Suprapubic skin (tissue), 3 donors: Measurements from ENCODE around the gene PYM1.

Source experiments
- CTCF ChIP-seq, 2 donors: fragments of 200-600 bp in 1 of 2; fragments of 450-650 bp in 1 of 2; sonication (generic) in 1 of 2; IDR thresholded peaks; one replicate each; pipeline ENCODE4 v1.5.1; 2016 to 2019; ENCODE audit warnings: antibody characterized with exemption in 2 of 2, mild to moderate bottlenecking in 1 of 2, moderate library complexity in 1 of 2
- POLR2A ChIP-seq, 2 donors: fragments of 450-650 bp; IDR thresholded peaks; one replicate each; pipeline ENCODE4 v1.6.1; 2017; ENCODE audit warnings: antibody characterized with exemption in 2 of 2, mild to moderate bottlenecking in 2 of 2, moderate library complexity in 2 of 2

GRCh38 chr12:55891310-55891709 lies 36.4 kb downstream of the PYM1 start:
- TF ChIP-seq CTCF (IDR thresholded peaks at IDR 0.05) (no peak), POLR2A (IDR thresholded peaks at IDR 0.05) (no peak)
